ENCODE measurements around the gene ADISSP. TPM values are rescaled to one million over a fixed set of nuclear protein-coding genes. Genes with fewer than 3 reads are reported as not detected.

ADISSP gene
- total and polyA plus RNA-seq, 2 of the 13 experiments (the other 11 are each of a cell fraction or from before 2014, with no cell fraction given), result 38.3 to 90.6 TPM

- TF ChIP-seq SMAD3 (CRISPR knock-in tag; IDR thresholded peaks at IDR 0.05), result 0 out of 2 replicates have a peak, but pooled peaks have one; percentile 69
- no peak for TF ChIP-seq GATA4 (IDR thresholded peaks at IDR 0.05; ENCODE audit: borderline replicate concordance, low read depth)
- peak; percentile 40; the same call in 1 of the 2 replicates for TF ChIP-seq TMF1 (CRISPR knock-in tag; IDR thresholded peaks at IDR 0.05; ENCODE audit: low read depth)
- TF ChIP-seq ZNF496 (CRISPR knock-in tag; IDR thresholded peaks at IDR 0.05; ENCODE audit: insufficient replicate concordance), result no peak
- TF ChIP-seq POGZ (CRISPR knock-in tag; IDR thresholded peaks at IDR 0.05), result peak; percentile 54
- no peak for TF ChIP-seq TSC22D2 (CRISPR knock-in tag; IDR thresholded peaks at IDR 0.05; ENCODE audit: borderline replicate concordance)
- no peak for TF ChIP-seq POLR2AphosphoS2 (IDR thresholded peaks at IDR 0.05; ENCODE audit: low read depth, low read length)
- TF ChIP-seq ZBTB34 (CRISPR knock-in tag; IDR thresholded peaks at IDR 0.05), result 0 out of 2 replicates have a peak, but pooled peaks have one; percentile 63
- TF ChIP-seq ZNF3 (CRISPR knock-in tag; IDR thresholded peaks at IDR 0.05), result no peak
- no peak for TF ChIP-seq JUND (CRISPR knock-in tag; IDR thresholded peaks at IDR 0.05)
- peak; percentile 26; the same call in 1 of the 2 replicates for TF ChIP-seq ZNF724P (CRISPR knock-in tag; IDR thresholded peaks at IDR 0.05; ENCODE audit: borderline replicate concordance)
- TF ChIP-seq, protein P1, sequence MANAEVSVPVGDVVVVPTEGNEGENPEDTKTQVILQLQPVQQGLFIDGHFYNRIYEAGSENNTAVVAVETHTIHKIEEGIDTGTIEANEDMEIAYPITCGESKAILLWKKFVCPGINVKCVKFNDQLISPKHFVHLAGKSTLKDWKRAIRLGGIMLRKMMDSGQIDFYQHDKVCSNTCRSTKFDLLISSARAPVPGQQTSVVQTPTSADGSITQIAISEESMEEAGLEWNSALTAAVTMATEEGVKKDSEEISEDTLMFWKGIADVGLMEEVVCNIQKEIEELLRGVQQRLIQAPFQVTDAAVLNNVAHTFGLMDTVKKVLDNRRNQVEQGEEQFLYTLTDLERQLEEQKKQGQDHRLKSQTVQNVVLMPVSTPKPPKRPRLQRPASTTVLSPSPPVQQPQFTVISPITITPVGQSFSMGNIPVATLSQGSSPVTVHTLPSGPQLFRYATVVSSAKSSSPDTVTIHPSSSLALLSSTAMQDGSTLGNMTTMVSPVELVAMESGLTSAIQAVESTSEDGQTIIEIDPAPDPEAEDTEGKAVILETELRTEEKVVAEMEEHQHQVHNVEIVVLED (CRISPR knock-in tag; IDR thresholded peaks at IDR 0.05; ENCODE audit: borderline replicate concordance), result peak; percentile 64; the same call in 1 of the 2 replicates
- TF ChIP-seq STAT6 (CRISPR knock-in tag; IDR thresholded peaks at IDR 0.05; ENCODE audit: borderline replicate concordance), result no peak
- TF ChIP-seq ZNF577 (CRISPR knock-in tag; IDR thresholded peaks at IDR 0.05; ENCODE audit: borderline replicate concordance, low read depth), result no peak
- no peak for TF ChIP-seq CSRNP2 (CRISPR knock-in tag; conservative IDR thresholded peaks at IDR 0.05; ENCODE audit: low read depth)
- peak; percentile 32; the same call in 1 of the 2 replicates for TF ChIP-seq RXRA (CRISPR knock-in tag; IDR thresholded peaks at IDR 0.05)
- TF ChIP-seq ZNF737 (CRISPR knock-in tag; IDR thresholded peaks at IDR 0.05; ENCODE audit: borderline replicate concordance), result no peak
- TF ChIP-seq ZNF792 (CRISPR knock-in tag; IDR thresholded peaks at IDR 0.05), result peak; percentile 69; the same call in 1 of the 2 replicates
Measured at GRCh38 chr20:3781153-3781910, 13.8 kb upstream of the ADISSP start, which contains the start of gene SPEF1 (continued).

Data from HepG2 (cell line).